ENCODE results near the gene R3HDM2.
"Not testable (repeated sequence)": the region's sequence is repeated elsewhere in the genome, so short reads cannot be mapped to it uniquely, and the experiment has no call there.

R3HDM2 gene

DNA sequence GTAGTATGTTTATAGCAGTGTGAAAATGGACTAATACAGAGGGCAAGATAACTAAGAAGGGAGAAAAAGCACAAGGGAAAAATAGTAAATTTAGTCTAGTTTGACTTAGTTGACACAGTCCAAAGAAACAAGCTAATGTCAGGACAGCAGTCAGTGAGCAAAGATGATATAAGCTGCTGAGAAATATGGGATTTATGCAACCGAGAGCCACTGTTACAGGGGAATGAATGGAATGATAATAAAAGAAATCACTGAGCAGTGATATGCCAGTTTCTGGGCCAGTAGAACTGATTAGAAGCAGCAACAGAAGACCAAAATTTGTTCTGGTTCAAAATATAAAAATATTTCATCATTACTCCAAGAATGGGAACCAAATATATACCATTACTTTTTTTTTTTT is 60.1 kb downstream of the R3HDM2 start:
- DNase-seq = no peak

DNA sequence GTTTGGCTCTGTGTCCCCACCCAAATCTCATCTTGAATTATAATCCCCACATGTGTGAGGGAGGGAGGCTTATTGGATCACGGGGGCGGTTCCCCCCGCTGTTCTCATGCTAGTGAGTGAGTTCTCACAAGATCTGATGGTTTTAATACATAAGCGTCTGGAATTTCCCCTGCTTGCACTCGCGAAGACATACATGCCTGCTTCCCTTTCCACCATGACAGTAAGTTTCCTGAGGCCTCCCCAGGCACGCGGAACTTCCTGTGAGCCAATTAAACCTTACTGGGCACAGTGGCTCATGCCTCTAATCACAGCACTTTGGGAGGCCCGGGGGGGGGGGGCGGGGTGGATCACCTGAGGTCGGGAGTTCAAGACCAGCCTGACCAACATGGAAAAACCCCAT is 60.8 kb downstream of the R3HDM2 start:
- DNase-seq = no peak

DNA sequence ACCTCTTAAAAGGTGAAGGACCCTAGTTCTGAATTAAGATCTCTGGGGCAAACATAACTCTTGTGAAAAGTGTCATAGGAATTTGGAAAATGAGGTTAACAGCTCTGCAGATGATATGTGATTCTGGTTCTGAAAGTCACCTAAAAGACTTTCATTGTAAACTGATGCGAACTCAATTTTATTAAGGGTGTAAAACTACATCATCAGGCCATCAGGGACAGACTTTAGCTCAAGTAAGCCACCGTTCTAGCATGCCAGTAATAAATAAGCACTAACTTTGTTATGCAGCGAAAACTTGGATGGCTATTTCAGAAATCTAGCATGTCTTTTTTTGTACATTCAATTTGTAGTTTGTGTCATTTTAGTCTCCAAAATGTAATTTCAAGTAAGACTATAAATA is 61.6 kb downstream of the R3HDM2 start:
- DNase-seq = no peak

DNA sequence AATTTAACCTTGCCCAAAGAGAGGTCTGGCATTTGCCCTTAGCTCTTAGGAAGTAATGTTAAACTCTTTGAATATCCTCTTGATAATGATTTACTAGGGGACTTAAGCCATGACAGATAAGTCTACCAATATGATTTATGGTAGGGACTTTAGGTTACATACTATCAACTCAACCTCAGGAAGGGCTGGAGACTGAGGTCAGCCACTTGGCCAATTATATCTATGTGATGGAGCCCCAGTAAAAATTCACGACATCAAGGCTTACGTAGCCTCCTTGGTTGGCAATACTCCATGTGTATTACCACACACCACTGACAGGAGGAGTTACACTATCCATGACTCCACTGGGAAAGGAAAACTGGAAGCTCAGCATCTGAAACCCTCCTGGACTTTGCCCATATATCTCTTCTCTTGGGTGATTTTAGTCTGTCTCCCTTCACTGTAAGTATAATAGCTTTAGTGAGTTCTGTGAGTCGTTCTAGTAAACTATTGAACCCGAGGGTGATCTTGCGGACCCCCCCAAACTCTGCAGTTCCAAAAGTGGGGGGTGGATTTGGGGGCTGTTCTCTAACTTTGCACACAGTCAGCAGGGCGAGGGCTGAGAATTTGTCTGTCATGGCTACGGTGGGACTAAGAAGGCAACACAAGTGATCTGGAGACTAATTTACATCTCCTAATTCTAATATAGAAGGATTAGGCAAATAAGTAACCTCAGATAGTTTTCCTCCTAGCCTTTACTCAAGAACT is 62.3 kb downstream of the R3HDM2 start:
- DNase-seq = no peak

DNA sequence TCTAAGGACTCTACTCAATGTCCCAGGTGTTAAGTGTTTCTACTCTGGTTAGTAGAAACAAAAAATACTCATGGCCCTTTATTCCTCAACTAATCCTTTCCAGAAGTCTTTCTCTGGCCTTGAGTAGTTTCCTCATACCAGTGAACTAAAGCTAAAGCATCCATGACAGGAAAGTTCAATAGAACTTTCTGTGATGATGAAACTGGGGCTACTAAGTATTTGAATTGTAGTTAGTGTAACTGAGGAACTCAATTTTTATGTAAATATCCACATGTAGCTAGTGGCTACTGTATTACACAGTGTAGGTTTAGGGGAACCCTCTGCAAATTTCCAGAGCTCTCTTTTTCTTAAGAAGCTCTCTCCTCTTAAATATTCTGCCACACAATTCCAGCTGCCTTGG is 63.7 kb downstream of the R3HDM2 start:
- DNase-seq = no peak

- DNase-seq = no peak
Measured at GRCh38 chr12:57366315-57366714, 64.5 kb downstream of the R3HDM2 start.

DNA sequence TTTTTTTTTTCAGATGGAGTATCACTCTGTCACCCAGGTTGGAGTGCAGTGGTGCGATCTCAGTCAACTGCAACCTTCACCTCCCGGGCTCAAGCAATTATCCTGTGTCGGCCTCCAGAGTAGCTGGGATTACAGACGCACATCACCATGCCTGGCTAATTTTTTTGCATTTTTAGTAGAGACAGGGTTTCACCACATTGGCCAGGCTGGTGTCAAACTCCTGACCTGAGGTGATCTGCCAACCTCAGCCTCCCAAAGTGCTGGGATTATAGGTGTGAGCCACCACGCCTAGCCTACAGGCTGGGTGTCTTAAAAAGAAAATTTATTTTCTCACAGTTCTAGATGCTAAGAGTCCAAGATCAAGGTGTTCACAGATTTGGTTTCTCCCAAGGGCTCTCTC is 66.7 kb downstream of the R3HDM2 start:
- not testable (repeated sequence) for DNase-seq

DNA sequence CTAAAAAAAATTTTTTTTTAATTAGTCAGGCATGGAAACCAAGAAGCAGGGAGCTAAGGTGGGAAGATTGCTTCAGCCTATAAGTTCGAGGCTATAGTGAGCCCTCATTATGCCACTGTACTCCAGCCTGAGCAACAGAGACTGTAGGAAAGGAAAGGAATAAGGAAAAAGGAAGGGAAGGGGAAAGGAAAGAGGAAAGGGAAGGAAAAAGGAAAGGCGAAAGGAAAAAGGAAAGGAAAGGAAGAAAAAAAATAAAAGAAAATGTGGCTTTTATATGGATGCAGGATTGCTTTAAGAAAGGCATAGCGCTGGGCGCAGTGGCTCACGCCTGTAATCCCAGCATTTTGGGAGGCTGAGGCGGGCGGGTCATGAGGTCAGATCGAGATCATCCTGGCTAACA is 70.4 kb downstream of the R3HDM2 start:
- no peak for DNase-seq

GRCh38 chr12:57358646-57359045 is 72.2 kb downstream of the R3HDM2 start:
- no peak for DNase-seq

GRCh38 chr12:57355734-57356133 is 75.1 kb downstream of the R3HDM2 start:
- DNase-seq = no peak

DNA sequence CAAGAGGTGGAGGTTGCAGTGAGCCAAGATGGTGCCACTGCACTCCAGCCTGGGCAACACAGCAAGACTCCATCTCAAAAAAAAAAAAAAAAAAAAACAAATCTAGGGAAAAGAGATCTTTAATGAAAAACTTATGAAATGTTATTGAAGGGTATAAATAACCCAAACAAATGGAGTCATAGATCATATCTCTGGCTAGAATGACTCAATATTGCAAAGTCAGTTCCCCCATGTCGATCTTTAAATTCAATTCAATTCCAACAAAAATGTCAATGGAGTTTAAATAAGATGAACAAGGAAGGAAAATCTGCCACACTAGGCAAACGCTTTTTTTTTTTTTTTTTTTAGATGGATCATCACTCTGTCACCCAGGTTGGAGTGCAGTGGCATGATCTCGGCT is 78.7 kb downstream of the R3HDM2 start:
- DNase-seq = no peak

GRCh38 chr12:57347284-57347683 is 83.6 kb downstream of the R3HDM2 start:
- DNase-seq = no peak

DNA sequence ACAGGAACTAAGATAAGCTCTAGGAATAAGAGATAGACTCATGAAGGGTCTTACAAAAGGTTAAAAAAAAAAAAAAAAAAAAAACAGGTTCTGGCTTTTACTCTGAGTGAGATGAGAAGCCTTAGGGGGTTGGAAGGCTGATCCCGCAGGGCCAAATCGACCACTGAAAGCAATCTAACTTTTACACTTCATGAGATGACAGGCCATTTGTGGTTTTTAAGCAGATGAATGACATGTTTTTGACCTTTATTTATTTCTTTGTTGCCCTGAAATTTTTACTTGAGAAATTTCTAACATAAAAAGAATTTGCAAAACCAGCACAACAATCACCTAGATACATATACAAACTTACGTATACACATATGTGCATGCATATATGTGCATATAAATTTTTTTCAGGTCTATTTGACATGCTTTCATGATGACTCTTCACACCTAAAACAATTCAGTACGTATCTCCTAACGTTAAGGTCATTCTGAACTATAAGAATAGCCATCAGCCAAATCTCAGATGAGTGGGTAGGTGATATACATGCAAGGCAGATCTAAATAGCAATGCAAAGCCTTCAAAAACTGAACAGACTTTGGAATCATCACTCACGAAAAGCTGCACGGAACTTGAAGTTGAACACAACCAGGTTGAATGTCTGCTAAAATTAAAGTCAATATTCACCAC is 87.0 kb downstream of the R3HDM2 start:
- DNase-seq = no peak

DNA sequence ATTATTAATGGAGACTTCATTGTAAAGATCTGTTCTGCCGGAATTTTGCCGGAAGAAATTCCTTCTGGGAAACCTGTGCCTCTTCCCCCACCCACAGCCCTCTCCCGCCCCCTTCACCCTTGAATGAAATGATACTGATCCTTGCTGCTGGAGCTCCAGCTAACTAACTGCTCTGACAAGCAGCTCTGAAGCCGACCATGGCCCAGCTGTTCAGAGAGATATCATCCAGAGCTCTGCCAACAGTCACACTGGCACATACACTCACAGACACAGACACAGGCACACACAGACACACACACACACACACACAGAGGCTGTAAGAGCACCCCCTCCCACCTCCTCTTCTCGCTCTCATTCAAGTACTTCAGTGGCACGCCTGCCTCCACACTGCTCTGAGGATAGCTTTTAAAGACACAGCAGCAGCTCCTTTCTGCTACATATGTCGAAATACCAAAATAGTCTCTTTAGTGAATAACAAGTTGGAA is 88.6 kb downstream of the R3HDM2 start:
- no peak for DNase-seq

GRCh38 chr12:57341275-57341990 is 89.4 kb downstream of the R3HDM2 start:
- no peak for DNase-seq

DNA sequence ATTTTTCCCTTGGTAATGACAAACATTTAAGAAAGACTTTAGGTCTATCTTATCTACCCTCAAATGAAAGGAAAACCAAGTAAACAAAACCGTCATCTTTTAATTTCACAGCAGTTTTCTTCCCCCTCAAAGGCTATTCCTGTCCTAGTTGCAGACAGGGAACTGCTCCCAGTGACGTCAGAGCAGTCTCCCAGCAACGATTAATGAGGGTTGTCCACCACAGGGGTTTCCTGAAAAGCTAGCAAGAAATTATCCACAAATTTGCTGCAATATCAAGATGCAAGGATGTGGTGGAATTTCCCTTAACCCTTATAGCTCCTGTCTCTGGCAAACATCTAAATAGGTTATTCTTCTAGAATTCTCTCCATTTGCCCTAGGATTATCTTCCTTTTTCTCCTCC is 90.7 kb downstream of the R3HDM2 start:
- no peak for DNase-seq

DNA sequence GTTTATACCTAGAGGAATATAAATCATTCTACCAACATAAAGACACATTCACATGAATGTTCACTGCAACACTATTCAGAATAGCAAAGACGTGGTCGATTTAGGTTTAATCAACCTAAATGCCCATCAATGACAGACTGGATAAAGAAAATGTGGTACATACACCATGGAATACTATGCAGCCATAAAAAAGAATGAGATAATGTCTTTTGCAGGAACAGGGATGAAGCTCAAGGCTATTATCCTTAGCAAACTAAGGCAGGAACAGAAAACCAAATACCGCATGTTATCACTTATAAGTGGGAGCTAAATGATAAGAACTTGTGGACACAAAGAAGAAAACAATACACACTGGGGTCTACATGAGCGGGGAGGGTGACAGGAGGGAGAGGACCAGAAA is 94.5 kb downstream of the R3HDM2 start:
- not testable (repeated sequence) for DNase-seq

DNA sequence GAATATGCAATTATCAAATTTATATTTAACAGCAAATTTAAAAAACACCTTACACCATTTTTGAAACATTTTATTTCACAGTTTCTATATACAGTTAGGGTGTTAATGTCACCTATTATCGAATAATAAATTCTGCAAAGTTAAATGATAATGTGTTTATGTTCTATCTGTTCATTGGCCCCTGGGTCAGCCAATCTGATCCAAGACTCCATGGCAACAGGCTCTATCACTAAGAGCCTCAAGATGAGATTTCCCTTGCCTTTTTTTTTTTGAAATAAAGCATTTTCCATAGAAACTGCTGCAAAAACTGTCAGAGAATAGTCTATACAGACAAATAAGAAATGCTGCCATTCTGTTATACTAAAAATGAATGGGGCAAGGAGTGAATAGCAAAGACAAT is 96.6 kb downstream of the R3HDM2 start:
- DNase-seq = no peak

GRCh38 chr12:57332646-57333312 is 98.1 kb downstream of the R3HDM2 start:
- no peak for DNase-seq

- no peak for DNase-seq
Measured at GRCh38 chr12:57330992-57331391, 99.9 kb downstream of the R3HDM2 start.

GRCh38 chr12:57329219-57329618 is 101.6 kb downstream of the R3HDM2 start:
- DNase-seq = no peak

- DNase-seq = no peak
Measured at GRCh38 chr12:57325395-57325794, 105.4 kb downstream of the R3HDM2 start.

DNA sequence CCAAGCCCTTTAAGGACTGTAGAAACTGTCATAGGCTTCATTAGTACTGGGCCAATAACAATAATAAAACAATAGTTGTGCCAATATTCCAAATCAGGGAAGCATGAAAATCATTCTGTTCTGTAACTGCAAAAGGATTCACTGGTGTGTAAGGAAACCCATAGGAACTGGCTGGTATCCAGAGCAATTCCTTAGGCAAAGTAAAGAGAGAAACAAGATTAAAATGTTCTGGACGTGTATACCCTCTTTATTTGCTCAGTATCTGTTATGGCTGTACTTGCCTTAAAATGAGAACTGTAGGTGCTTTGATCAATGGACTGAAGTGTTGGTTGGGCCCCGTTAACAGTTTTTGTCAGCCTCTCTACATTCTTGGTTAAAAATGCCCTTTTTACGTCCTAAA is 107.4 kb downstream of the R3HDM2 start:
- DNase-seq = no peak

All from NCI-H526 treated with DMSO at 0.1 percent for 48 hours (cell line).